Fibroblast of skin of right quadriceps (primary cell): ENCODE data around the gene TFDP2.
"Not testable (repeated sequence)": the region's sequence is repeated elsewhere in the genome, so short reads cannot be mapped to it uniquely, and the experiment has no call there.

Experiments
- DNase-seq: peaks from one replicate; pipeline ENCODE4 v3.0.0-alpha.2; 2013

Gene TFDP2

GRCh38 chr3:141915016-141915415 is 234.3 kb downstream of the TFDP2 start:
- DNase-seq: peak; percentile 10

DNA sequence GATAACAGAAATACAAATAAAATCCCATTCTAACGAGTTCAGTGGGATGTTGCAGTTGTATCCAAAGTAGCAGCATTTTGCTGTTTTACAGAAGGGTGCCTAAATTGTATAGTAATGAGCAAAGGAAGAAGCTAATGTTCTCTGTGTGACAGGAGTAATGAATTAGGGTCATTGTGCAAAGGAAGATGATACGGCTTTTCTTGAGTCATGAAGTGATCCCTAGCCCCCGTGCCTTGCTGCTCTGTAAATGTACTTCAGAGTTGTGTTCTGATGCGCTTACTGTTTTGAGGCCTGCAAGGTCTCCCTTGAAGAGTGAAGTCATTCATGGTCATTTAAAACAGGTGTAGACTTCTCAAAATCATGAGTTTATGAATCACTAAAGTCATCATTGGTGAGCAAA is 235.0 kb downstream of the TFDP2 start:
- no peak for DNase-seq

DNA sequence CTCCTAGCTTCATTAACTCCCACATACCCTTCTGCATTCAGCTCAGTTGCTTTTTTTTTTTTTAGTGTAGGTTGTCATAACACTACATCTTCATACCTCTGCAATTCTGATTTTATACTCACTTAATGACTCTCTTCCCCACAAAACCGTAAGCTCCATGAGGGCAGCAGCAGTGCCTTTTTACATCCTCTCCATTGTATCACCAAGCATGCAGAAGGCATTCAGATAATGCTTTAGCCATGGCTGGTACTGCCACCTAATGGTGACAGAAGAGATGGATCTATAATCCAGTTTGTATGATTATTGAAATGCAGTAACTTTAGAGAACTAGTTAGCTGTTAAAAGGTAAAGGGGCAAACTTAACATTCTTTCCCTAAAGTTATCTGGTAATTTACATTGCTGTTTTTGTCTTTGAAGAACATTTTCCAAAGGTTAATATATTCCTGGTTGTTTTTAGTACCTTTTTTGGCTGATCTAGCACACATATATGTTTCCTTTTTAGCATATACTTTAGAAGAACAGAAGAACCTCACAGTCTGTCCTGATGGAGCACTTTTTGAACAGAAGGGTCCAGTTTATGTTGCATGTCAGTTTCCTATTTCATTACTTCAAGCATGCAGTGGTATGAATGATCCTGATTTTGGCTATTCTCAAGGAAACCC is 236.1 kb downstream of the TFDP2 start:
- DNase-seq: peak; percentile 56

GRCh38 chr3:141909986-141910385 is 239.4 kb downstream of the TFDP2 start:
- not testable (repeated sequence) for DNase-seq

DNA sequence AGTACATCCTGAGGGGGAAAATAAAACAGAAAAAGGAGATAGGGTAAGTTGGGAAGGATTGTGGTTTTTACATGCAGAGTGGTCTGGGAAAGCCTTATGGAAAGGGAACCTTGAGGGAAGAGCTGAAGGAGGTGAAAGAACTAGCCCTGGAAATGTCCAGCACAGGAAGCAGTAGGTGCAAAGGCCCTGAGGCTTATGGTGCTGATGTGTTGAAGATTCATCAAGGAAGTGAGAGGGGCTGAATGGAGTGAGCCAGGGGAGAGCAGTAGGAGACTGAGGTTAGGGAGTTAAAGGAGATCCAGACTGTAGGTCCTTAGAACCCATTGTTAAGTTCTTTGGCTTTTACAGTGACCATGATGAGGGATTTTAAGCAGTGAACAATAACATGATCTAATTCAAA is 239.9 kb downstream of the TFDP2 start:
- DNase-seq: no peak

- DNase-seq: peak; percentile 8
These were observed 244.2 kb downstream of the TFDP2 start for GRCh38 chr3:141905129-141905528.

DNA sequence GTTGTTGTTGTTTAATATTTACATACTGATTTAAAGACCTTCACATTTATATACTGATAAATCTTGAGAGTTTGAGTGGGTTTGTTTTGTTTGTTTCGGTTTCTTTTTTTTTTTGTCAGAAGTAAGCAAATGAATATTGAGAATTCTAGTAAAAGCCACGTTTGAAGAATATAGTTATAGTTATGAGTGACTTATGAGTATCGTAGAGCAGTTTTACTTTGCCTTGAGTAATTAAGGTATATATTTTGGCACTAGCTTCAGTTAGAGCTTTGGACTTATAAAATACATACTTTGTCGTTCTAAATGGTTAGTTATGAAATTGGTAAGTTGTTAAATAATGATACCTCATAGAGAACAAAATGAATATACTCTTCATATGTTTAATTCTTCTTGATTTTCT is 245.1 kb downstream of the TFDP2 start:
- no peak for DNase-seq

GRCh38 chr3:141901914-141902313 is 247.4 kb downstream of the TFDP2 start:
- DNase-seq: no peak

DNA sequence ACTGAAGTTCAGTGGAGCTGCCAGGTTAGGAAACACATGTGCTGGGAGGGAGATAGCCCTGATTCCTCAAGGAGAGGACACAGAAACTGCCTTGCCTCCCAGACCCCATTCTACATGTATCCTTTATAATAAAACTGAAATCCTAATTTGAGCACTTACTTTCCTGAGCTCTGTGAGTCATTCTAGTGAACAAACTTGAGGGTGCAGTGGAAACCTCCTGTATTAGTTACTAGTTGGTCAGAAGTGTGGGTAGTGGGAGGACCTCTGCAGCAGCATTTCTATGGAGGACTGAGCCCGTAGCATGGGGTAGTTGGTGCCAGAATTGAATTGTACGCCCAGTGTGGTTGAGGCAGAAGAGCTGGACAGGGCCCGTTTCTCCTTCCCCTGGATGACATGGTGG is 249.0 kb downstream of the TFDP2 start:
- no peak for DNase-seq

- DNase-seq: no peak
These were observed 250.4 kb downstream of the TFDP2 start for GRCh38 chr3:141898908-141899307.

DNA sequence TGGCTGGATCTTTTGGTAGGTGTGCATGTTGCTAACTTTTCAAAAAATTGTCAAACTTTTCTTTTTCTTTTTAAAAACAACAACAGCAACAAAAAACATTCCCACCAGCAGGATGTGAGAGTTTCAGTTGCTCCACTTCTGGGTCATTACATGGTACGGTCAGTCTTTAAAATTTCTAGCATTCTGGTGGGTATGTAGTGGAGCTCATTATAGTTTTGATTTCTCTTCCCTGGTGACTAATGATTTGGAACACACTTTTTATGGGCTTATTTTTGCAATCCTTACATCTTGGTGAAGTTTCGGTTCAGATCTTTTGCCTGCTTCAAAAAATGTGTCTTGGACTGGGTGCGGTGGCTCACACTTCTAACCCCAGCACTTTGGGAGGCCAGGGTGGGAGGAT is 253.6 kb downstream of the TFDP2 start:
- DNase-seq: peak; percentile 13

DNA sequence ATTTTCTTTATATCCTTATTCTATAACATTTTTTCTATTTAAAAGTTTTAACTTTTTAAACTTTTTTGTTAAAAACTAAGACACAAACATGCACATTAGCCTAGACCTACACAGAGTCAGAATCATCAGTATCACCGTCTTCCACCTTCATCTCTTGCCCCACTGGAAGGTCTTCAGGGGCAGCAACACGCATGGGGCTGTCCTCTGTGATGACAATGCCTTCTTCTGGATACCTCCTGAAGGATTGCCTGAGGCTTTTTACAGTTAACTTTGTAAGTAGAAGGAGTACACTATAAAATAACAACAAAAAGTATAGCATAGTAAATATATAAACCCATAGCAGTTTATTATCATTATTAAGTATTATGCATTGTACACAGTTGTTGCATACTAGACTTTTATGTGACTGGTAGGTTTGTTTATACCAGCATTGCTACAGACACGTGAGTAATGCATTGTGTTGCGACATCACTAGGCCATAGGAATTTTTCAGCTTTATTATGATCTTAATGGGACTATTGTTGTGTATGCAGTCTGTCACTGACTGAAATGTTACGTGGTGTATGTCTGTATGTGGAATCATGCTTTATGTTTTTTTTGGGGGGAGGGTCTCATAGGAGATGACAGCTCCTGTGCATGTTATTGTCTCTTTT is 254.7 kb downstream of the TFDP2 start:
- peak; percentile 85 for DNase-seq
